ENCODE results near the gene GGA3. TPM values are rescaled to one million over a fixed set of nuclear protein-coding genes. Genes with fewer than 3 reads are reported as not detected.
"Not testable (repeated sequence)": the region's sequence is repeated elsewhere in the genome, so short reads cannot be mapped to it uniquely, and the experiment has no call there.

GGA3 gene
- total RNA-seq, 2 experiments from 2014 or later = 73.4 to 79.4 TPM

- DNase-seq = no peak
- CTCF ChIA-PET = interaction anchor here (0.6 to 4.9 kb wide), 57 partner anchors 9 to 512 kb away, joined by 3 to 121 read pairs (median 4); partner anchors contain the start of genes CDR2L, GGA3, GRB2 and MRPS7
- POLR2A ChIA-PET = interaction anchor here (0.6 to 6.5 kb wide), 35 partner anchors 10 to 521 kb away, joined by 3 to 183 read pairs (median 6); partner anchors contain the start of genes FDXR, GGA3, GRB2 and MRPL58
- Mint-ChIP-seq H3K36me3 (ENCODE audit: low read depth) (peaks cover 40% of the 10 kb centered on the region), H3K4me1 (peaks cover 47% of the 10 kb centered on the region), H3K9me3 (no peaks in the 10 kb centered on the region), H3K27ac (peak within 1 kb of the TSS; percentile 89), H3K4me3 (peak within 1 kb of the TSS; percentile 85), H3K27me3 (no peaks in the 10 kb centered on the region)
These were observed 9.5 kb upstream of the GGA3 start, which contains the start of gene MIF4GD for GRCh38 chr17:75270966-75271232. TSS of gene MIF4GD (minus strand) at chr17:75271231. CDS start at chr17:75270195, 1,036 bp downstream.

DNA sequence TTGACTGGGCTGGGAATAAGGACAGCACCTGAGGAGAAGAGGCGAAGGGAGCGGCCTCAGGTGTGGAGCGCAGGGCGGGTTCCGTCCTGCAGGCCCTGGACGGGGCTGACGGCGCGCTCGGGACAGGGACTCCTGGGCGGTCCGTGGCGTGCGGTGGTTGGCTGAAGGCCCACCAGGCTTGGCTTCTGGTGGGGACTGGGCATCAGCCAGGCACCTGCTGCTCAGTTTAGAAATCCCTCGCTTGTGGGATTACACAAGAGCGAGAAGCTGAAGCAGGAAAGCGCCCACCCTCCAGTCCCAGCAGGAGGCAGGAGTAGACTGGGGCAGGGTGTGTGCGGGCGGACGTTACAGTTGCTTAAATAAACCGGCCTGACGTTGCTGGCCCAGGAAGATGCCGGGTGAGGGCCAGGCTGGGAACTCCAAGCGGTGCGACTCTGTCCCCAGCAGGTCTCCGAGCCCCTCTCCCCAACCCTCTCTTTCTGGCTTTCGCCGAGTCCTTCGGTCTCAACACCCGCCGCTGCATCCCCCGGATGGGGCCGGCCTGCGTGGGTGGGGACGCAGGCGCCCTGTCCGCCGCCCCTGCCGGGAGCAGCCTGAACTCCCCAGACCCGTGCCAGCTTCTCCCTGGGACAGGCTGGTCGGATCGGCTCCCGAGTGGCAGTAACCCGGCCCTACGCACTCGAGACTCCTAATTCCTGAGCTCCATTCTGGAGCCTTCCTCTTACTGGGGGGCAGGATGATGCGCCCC lies 9.0 kb upstream of the GGA3 start:
- ChIA-PET CTCF (interaction anchor here (0.5 to 4.9 kb wide), 56 partner anchors 9 to 513 kb away, joined by 3 to 121 read pairs (median 4); partner anchors contain the start of genes CDR2L, GGA3, GRB2 and MRPS7), POLR2A (interaction anchor here (0.6 to 6.5 kb wide), 39 partner anchors 9 to 521 kb away, joined by 3 to 183 read pairs (median 5); partner anchors contain the start of genes FDXR, GGA3, GRB2 and MRPL58)
- Mint-ChIP-seq H3K9me3 (no peaks in the 10 kb centered on the region), H3K36me3 (ENCODE audit: low read depth) (peaks cover 44% of the 10 kb centered on the region), H3K27ac (peak overlapping the region; percentile 85), H3K27me3 (no peaks in the 10 kb centered on the region), H3K4me3 (peak overlapping the region; percentile 81), H3K4me1 (peaks cover 45% of the 10 kb centered on the region)
- peak; percentile 59 for DNase-seq

DNA sequence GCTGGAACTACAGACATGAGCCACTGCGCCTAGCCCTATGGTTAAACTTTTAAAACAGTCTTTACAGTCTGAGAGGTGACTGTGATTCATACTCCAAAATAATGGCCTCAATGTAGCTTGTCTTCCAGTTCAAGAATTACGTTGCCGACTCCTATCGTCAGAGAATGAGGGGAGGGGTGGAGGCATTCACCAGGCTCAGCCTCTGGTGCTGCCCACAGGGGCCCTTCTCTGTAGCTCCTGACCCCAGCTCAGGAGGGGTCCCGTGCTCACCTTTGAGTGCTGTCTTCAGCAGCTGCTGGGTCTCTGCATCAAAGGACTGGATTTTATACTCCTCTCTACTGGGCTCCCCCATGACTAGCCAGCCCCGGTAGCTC lies 8.4 kb upstream of the GGA3 start:
- CTCF ChIA-PET = interaction anchor here (0.5 to 4.9 kb wide), 12 partner anchors 9 to 613 kb away, joined by 3 to 121 read pairs (median 17); partner anchors contain the start of genes GGA3, GRB2, MRPS7 and SLC25A19
- DNase-seq = no peak
- H3K27ac Mint-ChIP-seq = peak overlapping the region; percentile 85
- peak overlapping the region; percentile 81 for H3K4me3 Mint-ChIP-seq
- POLR2A ChIA-PET = interaction anchor here (0.9 to 6.5 kb wide), 19 partner anchors 9 to 396 kb away, joined by 3 to 183 read pairs (median 6); partner anchors contain the start of genes FDXR, GGA3, GRB2 and MRPL58
- peaks cover 42% of the 10 kb centered on the region for H3K36me3 Mint-ChIP-seq (ENCODE audit: low read depth)
- no peaks in the 10 kb centered on the region for H3K27me3 Mint-ChIP-seq
- peaks cover 42% of the 10 kb centered on the region for H3K4me1 Mint-ChIP-seq
- H3K9me3 Mint-ChIP-seq = no peaks in the 10 kb centered on the region

DNA sequence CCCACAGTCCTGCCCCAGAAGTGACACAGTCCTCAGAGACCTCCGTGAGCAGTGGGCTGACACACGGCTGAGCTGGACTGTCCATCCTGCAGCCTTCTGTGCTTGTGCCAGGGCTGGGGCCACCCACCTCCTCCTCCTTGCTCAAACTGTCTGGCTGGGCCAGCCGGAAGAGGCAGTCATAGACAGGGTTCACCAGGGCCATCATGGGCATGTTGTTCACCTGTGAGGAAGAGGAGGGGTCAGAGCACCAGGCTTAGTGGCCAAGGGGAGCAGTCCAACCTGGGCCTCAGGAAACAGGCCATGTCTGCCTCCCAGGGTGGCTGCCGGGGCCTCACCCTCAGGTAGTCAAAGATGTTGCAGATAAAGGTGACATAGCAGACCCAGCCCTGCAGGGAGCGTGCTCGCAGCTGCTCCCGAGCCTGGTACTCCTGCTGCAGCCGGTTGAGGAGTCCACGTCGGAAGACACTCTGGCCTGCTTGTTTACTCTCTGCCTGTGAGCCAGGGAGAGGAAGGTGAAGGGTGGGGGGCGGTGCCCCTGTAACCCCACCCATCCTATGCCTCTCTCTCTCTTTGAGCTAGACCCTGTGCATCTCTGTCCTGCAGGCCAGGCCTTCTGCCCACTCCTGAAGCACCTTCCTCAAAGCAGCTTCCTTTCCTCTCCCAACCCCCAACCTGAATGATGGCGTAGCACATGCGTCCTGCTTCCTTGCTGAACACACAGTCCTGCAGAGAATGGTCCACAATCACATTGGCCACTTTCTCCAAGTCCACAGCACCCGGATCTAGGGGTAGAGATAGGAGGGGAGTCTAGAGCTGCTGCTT lies 6.2 kb upstream of the GGA3 start:
- Mint-ChIP-seq H3K9me3 (no peaks in the 10 kb centered on the region), H3K27me3 (no peaks in the 10 kb centered on the region), H3K36me3 (ENCODE audit: low read depth) (peaks cover 31% of the 10 kb centered on the region), H3K27ac (peak overlapping the region; percentile 3), H3K4me1 (peaks cover 36% of the 10 kb centered on the region), H3K4me3 (no peak overlapping the region)
- CTCF ChIA-PET = no interaction called here
- DNase-seq = no peak
- POLR2A ChIA-PET = interaction anchor here (1.1 kb wide), 1 partner anchor 22 kb away, joined by 3 read pairs; the partner anchor contains the start of gene SLC25A19

GRCh38 chr17:75267153-75267410 lies 5.7 kb upstream of the GGA3 start:
- H3K27ac Mint-ChIP-seq = no peak overlapping the region
- DNase-seq = no peak
- H3K4me3 Mint-ChIP-seq = no peak overlapping the region
- ChIA-PET POLR2A (no interaction called here), CTCF (no interaction called here)
- peaks cover 37% of the 10 kb centered on the region for H3K4me1 Mint-ChIP-seq
- peaks cover 31% of the 10 kb centered on the region for H3K36me3 Mint-ChIP-seq (ENCODE audit: low read depth)
- H3K27me3 Mint-ChIP-seq = no peaks in the 10 kb centered on the region
- H3K9me3 Mint-ChIP-seq = no peaks in the 10 kb centered on the region

DNA sequence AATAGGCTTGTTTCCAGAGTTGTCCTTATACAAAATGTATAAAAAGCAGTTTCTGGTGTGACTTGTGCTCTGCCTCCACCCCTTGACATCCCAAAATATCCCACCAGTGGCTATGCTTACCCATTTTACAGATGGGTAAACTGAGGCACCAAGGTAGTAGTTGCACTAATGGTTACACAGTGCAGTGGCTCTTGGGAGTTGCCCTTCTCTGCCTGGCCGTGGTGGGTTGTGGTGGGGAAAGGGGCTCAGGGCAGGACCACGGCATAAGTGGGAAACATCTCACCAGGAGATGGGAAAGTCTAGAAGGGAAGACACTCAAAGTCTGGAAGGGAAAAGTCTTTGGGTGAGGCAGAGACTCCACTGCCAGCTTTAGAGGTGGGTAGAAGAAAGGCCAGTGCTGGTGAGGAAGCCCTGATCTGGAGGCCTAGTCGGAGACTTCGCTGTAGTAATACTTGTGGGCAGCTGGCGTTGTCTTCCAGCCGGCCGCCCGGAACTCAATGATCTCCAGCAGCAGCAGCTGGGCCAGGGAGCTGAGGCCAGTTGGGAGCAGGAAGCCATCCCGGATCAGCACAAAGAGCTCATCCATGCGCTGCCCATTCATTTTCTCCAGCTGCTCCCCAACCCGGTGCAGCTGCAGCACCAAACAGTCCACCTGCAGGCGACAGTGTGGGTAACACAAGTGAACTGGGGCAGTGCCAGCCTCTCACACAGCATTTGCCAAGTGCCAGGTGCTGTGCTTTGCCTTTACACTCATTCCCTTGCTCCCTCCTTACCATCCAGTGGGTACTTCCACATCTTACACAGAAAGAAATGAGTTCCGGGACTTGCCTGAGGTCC lies 5.1 kb upstream of the GGA3 start:
- CTCF ChIA-PET = no interaction called here
- Mint-ChIP-seq H3K4me3 (no peak overlapping the region), H3K9me3 (no peaks in the 10 kb centered on the region), H3K36me3 (ENCODE audit: low read depth) (peaks cover 30% of the 10 kb centered on the region), H3K4me1 (peaks cover 38% of the 10 kb centered on the region), H3K27me3 (no peaks in the 10 kb centered on the region), H3K27ac (no peak overlapping the region)
- DNase-seq = no peak
- POLR2A ChIA-PET = no interaction called here

DNA sequence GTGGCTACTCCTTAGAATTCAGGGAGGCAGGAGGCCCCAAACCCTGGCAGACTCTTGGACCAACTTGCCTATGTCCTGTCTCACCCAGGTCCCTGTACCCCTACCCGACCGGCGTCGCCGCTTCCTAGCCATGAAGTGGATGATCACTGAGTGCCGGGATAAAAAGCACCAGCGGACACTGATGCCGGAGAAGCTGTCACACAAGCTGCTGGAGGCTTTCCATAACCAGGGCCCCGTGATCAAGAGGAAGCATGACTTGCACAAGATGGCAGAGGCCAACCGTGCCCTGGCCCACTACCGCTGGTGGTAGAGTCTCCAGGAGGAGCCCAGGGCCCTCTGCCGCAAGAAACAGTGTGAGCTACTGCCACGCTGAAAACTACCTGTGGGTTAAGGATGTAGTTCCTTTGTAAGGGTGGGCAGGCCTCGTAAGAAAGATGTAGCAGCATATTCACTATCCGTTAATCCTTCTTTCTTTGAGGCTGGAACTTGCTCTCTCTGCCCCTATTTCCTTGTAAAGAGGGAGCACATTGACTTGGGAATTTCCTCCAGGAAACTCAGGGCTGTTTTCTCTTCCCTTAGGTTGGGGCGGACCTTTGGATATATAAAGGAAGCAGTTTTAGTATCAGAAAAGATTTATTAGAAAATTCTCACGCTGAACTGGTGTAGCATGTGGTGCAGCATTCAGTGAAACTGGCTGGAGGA lies 4.4 kb upstream of the GGA3 start:
- POLR2A ChIA-PET = no interaction called here
- DNase-seq = no peak
- CTCF ChIA-PET = no interaction called here
- no peaks in the 10 kb centered on the region for H3K27me3 Mint-ChIP-seq
- H3K9me3 Mint-ChIP-seq = no peaks in the 10 kb centered on the region
- peaks cover 36% of the 10 kb centered on the region for H3K36me3 Mint-ChIP-seq (ENCODE audit: low read depth)
- no peak overlapping the region for H3K27ac Mint-ChIP-seq
- H3K4me3 Mint-ChIP-seq = no peak overlapping the region
- peaks cover 43% of the 10 kb centered on the region for H3K4me1 Mint-ChIP-seq

- DNase-seq = no peak
- CTCF ChIA-PET = interaction anchor here (0.6 to 5.3 kb wide), 7 partner anchors 8 to 390 kb away, joined by 3 to 121 read pairs (median 14); partner anchors contain the start of genes MIF4GD and SLC25A19
- peak overlapping the region; percentile 96 for H3K4me3 Mint-ChIP-seq
- H3K36me3 Mint-ChIP-seq (ENCODE audit: low read depth) = peaks cover 46% of the 10 kb centered on the region
- no peaks in the 10 kb centered on the region for H3K27me3 Mint-ChIP-seq
- POLR2A ChIA-PET = interaction anchor here (1.0 to 4.8 kb wide), 13 partner anchors 8 to 250 kb away, joined by 3 to 183 read pairs (median 9); partner anchors contain the start of genes ATP5PD, GRB2, KCTD2 and MIF4GD
- H3K4me1 Mint-ChIP-seq = peaks cover 48% of the 10 kb centered on the region
- peak overlapping the region; percentile 99 for H3K27ac Mint-ChIP-seq
- H3K9me3 Mint-ChIP-seq = no peaks in the 10 kb centered on the region
These were observed 1.6 kb upstream of the GGA3 start for GRCh38 chr17:75263055-75263454.

GRCh38 chr17:75262112-75262606 lies 753 bp upstream of the GGA3 start:
- Mint-ChIP-seq H3K9me3 (no peaks in the 10 kb centered on the region), H3K27me3 (no peaks in the 10 kb centered on the region), H3K4me3 (peak overlapping the region; percentile 96), H3K4me1 (peaks cover 52% of the 10 kb centered on the region), H3K36me3 (ENCODE audit: low read depth) (peaks cover 42% of the 10 kb centered on the region), H3K27ac (peak overlapping the region; percentile 99)
- CTCF ChIA-PET = interaction anchor here (0.5 to 5.3 kb wide), 13 partner anchors 9 to 301 kb away, joined by 3 to 121 read pairs (median 6); partner anchors contain the start of genes MIF4GD, MRPL58 and SLC25A19
- POLR2A ChIA-PET = interaction anchor here (0.7 to 4.8 kb wide), 39 partner anchors 9 to 522 kb away, joined by 3 to 183 read pairs (median 5); partner anchors contain the start of genes ATP5PD, FDXR, GRB2 and JPT1
- no peak for DNase-seq

- H3K9me3 Mint-ChIP-seq = no peaks in the 10 kb centered on the region
- no peak for DNase-seq
- peaks cover 30% of the 10 kb centered on the region for H3K36me3 Mint-ChIP-seq (ENCODE audit: low read depth)
- peak overlapping the region; percentile 96 for H3K4me3 Mint-ChIP-seq
- H3K27ac Mint-ChIP-seq = peak overlapping the region; percentile 99
- no peaks in the 10 kb centered on the region for H3K27me3 Mint-ChIP-seq
- H3K4me1 Mint-ChIP-seq = peaks cover 55% of the 10 kb centered on the region
- ChIA-PET CTCF (interaction anchor here (0.5 to 5.3 kb wide), 18 partner anchors 9 to 645 kb away, joined by 3 to 121 read pairs (median 6); partner anchors contain the start of genes MIF4GD, MRPL58, SLC25A19 and TMEM94), POLR2A (interaction anchor here (0.6 to 4.8 kb wide), 37 partner anchors 10 to 523 kb away, joined by 3 to 183 read pairs (median 5); partner anchors contain the start of genes GRB2, JPT1, MIF4GD and NUP85)
These were observed 618 bp downstream of the GGA3 start for GRCh38 chr17:75260641-75261335.

DNA sequence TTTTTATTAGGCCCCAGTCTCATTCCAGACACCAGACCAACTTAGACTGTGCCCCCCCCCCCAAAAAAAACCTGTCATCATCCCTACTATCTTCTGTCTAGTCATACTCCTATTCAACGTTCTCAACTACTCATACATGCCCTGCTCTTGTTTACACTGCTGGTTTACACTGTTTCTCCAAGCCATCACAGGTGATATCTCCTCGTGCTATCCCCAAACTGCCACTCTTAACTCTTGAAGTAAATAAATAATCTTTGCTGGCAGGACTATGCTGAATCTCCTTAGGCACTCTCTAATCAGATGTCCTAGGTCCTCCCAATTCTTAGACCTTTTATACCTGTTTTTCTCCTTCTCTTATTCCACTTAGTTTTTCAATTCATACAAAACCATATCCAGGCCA lies 4.2 kb downstream of the GGA3 start:
- H3K4me3 Mint-ChIP-seq = not testable (repeated sequence)
- H3K4me1 Mint-ChIP-seq = peaks cover 57% of the 10 kb centered on the region

More for the DNA sequence above, 4.2 kb downstream of the GGA3 start:
- H3K27ac Mint-ChIP-seq, CTCF ChIA-PET, H3K27me3 Mint-ChIP-seq, DNase-seq, POLR2A ChIA-PET, H3K9me3 Mint-ChIP-seq: not testable (repeated sequence)
- H3K36me3 Mint-ChIP-seq (ENCODE audit: low read depth) = peaks cover 18% of the 10 kb centered on the region

All from activated CD4-positive, alpha-beta memory T cell treated with anti-CD3 and anti-CD28 coated beads, Interleukin-2, amount 10 ng/mL, durations not matched to agents 7 days and 5 days (primary cell).